HCT116 (cell line): ENCODE data around the gene TPO.

Source experiments
- EZH2 ChIP-seq: fragments of 200-600 bp; sonication (generic); IDR thresholded peaks from 2 replicates; pipeline ENCODE4 v1.6.1; 2017; ENCODE audit warnings: antibody characterized with exemption, mixed run types
- POLR2A ChIP-seq: IDR thresholded peaks from 2 replicates; pipeline ENCODE4 v1.7.0; 2011; ENCODE audit warnings: borderline replicate concordance; ENCODE audit not compliant: insufficient read depth, insufficient read length; ENCODE audit errors: extremely low read depth
- RAD21 ChIP-seq: IDR thresholded peaks from 2 replicates; pipeline ENCODE4 v1.6.1; 2012; ENCODE audit warnings: low read depth, mild to moderate bottlenecking
- YY1 ChIP-seq: IDR thresholded peaks from 2 replicates; pipeline ENCODE4 v1.6.1; 2011; ENCODE audit warnings: low read length, low read depth, moderate library complexity, mild to moderate bottlenecking; ENCODE audit not compliant: insufficient replicate concordance; ENCODE audit errors: extremely low read depth

DNA sequence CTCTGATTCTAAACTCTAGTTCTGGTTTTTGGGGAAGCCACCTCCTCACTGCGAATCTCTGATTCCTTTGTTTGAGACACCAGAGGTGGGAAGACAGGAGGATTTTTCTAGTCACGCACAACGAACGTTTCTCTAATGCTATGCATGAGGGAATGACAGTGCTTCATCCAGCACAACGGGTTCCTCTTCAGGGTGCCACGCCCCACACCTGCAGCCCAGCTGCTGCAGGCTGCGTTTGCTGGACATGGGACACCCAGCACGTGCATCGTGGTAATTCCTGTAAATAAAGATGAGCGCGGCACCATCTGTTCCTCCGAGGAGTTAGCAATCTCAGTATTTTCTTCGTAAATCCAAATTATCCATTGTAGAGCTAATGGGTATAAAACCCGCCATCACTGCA is 37.5 kb upstream of the TPO start:
- no peak for TF ChIP-seq EZH2
- TF ChIP-seq POLR2A = no peak
- TF ChIP-seq YY1 = no peak
- no peak for TF ChIP-seq RAD21
